Stimulated activated CD4-positive, alpha-beta T cell treated with anti-CD3 and anti-CD28 coated beads, Interleukin-1b, Interleukin-23, amount 100 ng/mL, for 4 hours (primary cell): ENCODE measurements around the gene CDC45.
A peak's percentile ranks its signal among the peaks of the same experiment; 100 is the strongest.

Source experiments
- DNase-seq, 2 donors: peaks; one replicate each; pipeline ENCODE4 v3.0.0-alpha.2; 2020; ENCODE audit warnings: low read depth in 2 of 2

CDC45 gene

DNA sequence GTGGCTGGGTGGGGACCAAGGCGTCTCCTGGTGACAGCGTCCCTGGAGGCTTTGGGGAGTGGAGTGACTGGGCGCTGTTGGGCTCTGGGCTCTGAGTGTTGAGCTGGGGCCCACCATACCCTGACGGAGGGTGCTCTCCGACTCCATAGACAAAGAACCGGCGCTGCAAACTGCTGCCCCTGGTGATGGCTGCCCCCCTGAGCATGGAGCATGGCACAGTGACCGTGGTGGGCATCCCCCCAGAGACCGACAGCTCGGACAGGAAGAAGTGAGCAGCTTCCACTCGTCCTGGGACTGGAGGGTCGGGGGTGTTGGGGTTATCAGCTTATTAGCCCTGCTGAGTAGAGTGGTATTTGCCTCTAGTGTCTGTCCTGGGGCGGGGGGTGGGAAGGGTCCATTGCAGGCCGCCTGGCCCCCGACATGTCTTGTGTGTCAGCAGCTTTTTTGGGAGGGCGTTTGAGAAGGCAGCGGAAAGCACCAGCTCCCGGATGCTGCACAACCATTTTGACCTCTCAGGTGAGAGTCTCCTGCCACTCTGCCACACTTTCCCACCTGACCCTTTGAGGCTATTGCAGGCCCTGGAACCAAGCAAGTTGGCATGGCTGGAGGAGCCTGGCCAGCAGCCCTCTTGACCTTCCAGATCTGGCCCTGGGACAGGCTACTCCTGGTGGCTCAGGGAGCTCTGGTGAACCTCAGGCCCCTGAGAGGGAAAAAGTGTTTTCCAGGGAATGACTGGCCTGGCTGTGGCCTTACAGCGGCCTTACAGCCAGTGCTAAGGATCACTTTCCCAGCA, 36.9 kb downstream of the CDC45 start:
- no peak for DNase-seq

DNA sequence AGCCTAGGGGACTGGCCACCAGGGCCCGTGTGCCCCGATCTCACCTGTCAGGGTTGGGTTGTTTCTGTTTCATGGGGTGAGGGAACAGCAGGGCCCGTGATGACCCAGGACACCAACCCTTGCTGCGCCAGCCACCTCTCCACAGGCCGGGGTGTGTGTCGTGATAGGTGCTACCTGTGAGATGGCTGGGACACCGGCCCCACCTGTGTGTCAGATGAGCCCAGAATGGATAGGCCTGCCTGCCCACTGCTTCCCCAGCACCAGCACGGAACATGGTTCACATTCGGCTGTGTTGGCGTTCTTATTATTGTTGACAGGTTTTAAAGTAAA, 37.4 kb downstream of the CDC45 start:
- DNase-seq, result no peak

DNA sequence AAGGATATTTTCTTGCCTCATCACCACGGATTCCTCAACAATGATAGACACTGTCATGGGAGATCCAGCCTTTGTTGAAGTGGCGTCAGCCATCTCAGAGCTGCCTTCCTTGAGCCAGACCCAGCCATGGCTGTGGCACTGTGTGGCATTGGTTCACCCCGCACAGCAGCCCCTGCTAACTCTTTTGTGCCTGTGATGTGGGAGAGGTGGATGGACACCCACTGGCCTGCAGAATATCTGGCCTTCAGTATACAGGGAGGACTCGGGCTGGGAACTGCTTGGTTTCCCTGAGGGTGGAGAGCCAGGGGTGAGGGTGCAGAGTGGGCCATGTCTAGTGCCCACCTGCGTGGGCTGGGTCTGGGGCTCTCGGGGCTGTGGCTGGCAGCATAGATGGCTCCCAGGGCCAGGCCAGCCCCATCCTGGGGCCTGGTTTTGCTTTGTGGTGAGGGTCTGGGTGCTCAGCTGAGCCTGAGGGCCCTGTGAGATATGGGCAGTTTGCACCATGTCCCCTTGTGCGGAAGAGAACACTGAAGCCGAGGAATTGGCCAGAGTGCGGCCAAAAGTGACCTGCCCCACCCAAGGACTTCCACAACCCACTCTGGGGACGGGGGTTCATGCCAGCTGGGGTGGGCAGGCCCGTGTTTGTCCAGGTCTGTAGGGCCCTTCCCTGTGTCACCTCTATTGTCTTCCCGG, 38.3 kb downstream of the CDC45 start:
- DNase-seq, result no peak

DNA sequence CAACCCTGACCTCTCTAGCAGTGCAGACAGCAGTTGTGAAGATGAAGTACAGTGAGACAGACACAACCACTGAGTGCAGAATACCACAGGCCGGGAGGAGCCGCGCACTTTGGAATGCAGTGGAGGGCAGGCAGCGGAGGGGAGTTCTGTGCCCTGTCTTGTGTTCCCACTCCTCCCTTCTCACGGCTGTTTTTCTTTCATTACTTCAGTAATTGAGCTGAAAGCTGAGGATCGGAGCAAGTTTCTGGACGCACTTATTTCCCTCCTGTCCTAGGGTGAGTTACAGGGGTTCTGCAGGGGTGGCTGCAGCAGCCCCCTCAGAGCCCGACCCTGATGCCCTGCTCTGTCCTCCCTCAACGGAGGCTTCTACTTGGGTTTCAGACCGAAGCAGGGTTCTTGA, 38.9 kb downstream of the CDC45 start:
- DNase-seq, result no peak

DNA sequence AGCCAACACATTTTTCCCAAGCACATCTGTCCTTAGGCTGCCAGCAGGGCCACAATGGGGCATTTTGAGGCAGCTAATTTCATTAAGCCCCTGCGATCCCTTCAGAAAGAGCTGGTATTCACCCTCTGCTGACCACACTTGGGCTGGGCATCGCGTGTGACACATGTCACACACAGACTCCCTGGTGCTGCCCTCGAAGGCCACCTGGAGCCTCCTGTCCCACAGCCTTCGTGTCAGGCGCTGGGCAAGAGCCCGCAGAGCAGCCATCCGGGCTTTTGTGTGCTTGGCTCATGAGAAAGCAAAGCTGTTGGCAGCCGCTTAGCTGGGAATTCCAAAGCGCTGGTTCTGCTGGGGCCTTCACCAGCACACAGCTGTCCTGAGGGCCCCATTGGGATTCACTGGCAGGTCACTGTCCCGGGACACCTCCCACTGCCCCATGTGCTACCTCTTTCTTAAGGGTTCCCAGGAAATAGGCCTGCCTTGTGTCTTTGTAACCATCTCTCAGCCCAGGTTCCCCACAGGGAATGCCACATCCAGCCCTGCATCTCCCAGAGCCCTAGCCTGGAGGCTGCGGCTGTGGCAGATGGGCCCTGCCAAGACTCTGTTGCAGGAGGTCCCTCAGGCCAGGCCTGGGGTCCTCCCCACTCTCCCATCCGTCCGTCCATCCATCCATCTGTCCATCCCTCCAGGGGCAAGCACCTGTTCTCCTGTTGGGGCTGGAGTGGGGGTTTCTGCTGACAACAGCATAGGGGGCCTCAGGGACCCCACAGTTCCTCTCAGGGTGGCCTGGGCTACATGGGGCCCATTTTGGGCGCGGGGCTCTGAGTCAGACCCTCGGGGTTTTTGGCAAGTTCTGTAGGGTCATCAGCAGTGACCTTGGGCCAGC, 39.6 kb downstream of the CDC45 start:
- DNase-seq, result no peak

DNA sequence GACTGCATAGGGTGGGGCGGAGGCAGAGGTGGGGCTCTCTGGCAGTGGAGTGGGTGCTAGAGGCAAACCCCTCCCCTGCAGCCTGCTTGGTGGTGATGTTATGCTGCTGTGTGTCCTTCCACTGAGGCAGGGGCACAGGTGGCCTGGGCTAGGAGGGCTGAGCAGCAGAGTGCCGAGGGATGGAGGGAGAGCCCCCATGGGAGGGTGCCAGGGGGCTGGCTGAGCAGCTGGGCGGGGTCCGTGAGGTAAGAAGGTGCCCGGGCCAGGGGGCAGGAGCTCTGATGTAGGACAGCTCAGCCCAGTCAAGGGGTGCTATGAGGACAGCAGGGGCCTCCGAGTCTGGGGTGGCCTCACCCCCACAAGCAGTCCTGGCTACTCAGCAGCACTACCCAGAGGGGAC, 40.3 kb downstream of the CDC45 start:
- no peak for DNase-seq

DNA sequence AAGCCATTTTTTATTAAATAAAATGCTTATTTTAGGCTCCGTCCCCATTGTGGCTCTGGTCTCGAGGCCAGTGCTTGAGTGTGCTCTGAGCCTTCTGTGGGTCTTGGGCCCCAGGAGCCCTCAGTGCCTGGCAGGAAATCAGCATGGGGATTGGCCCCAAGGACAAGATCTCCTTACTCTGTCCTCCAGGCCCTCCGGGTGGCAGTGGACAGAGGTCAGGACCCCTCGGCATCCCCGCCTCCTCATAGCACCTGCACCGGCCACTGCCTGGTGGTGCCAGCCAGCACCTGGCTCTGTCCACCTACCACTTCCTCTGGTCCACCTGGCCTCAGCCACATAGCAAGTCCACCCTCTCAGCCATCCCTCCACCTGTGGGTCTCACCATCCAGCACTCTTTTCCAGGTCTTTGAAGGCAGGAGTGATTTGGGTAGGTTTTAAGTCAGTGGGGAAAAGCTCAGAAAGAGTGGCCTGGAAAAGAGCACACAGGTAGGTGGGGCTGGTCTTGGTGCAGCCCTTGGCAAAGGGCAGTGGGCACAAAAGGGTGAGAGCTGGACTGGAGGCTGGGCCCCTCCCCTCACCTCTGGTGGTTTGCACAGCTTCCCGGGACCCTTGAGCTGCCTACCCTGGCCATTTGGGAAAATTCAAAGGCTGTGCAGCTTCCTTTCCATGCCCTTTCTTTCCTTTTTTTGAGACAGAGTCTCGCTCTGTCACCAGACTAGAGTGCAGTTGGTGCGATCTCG, 41.0 kb downstream of the CDC45 start:
- no peak for DNase-seq

DNA sequence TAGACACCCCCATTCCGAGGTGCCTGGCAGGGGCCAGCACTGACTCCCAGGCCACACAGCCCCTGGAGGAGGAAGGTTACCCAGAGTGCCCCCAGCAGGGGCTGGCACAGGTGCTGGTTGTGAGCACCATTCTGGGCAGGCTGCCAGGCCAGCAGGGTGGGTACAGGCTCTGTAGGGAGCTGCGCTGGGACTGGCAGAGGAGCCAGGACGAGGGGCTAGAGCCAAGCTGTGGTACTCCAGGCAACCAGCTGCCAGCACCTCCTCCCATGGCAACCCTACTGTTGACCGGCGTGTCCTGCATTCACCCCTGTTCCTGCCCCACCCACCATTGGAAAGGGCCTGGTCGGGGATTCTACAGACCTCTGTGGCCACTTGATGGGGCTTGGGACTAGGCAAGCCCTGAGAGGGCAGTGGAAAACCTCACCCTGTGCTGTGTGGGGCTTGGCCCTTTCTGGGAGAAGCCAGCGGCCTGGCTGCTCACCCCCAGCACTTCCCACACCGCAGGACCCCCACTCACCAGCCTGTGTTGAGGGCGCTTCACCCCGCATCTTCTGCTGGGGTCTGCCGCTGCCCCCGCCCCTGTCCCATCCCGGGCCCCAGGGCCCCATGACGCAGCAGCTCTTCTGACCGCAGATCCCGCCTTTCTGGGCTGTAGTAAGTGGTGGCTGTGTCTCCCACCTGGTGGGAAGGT, 42.6 kb downstream of the CDC45 start:
- DNase-seq, result no peak

DNA sequence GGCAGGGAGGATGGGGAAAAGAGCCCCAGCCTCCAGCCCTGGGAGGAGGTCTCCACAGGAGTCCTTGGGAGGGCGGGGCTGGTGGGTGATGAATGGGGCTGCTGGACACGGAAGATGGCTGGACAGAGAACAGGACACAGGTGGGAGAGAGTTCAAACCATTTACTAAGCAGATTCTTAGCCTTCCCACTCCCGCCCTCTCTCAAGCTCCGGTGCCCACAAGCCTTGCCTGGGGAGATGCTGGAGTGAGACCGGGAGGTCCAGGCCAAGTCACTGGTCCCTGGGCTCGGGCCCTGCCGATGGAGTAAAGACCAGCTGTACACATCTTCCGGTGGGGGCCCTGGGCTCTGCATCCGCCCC, 43.1 kb downstream of the CDC45 start:
- DNase-seq, result no peak

DNA sequence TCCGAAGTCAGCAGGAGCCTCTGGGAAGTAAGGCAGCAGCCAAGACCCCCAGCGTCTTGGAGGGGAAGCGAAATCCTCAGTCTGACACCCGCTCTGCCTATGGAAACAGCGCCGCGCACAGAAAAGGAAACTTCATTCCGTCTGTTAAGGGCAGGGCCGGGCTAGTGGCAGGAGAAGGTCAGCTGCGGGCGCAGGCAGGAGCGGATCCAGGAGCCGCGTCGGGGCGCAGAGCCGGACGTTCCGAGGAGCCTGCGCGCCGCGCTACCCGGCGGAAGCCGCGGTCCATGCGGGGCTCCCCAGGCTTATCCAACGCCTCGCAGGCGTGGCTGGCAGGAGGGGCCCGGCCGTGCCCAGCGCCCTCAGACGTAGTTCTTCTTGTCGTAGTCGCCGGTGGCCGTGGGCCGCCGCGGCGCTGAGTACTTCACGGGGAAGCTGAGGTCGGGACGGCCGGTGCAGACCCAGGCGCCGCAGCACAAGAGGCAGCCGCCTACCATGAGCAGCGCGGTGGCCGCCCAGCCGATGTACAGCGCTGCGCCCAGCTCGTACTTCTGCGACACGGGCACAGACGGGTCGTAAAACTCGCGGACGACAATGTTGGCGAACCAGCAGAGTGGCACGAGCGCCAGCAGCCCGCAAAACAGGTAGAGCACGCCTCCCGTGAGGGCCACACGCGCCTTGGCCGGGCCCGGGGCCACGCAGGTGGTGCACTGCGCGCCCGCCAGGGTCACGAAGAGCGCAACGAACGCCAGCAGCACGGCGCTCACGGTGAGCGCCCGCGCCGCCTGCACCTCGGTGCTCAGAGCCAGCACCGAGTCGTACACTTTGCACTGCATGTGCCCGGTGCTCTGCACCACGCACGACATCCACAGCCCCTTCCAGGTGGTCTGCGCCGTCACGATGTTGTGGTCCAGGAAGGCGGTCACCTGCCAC, 43.8 kb downstream of the CDC45 start:
- DNase-seq, result peak in 1 of 2 donors; percentile 12

DNA sequence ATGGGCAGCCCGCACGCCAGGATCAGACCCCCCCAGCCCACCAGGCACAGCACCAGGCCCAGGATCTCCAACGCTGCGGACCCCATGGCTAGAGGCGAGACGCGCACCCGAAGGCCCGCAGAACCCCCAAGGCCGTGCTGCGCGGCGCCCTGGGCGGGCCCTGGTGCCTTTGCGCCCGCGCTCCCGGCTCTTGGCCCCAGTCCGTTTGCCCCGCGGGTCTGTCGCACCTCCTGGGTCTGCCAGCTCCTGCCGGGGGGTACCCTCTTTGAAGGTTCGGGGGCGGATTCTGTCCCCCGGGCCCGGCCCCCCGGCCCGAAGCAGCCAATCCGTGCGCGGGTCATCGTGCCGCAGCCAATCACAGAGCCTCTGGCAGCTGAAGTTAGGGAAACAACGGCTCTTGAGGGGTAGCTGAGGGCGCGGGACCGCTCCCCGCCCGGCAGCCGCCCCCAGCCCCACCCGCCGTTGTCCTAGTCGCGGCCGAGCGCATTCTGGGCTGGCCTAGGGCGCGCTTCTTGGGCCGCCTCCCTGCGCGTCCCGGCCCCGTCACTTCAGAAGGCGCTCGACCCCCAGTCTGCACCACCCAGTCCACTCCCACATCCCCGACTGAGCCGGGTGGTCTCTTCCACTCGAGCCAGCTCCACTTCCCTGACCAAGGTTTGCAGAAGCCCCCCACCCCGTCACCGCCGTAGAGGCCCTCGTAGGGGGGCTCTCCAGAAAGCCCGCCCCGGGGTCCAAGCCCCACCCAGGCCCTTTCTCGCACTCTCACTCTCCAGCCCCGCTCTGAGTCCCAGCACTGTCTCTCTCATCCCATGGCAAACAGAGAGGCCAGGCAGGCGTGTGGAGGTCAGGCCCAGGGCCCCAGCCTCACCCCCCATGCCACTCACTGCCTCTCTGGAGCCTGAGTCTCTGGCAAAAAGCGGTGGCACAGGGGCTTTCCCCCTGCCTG, 44.7 kb downstream of the CDC45 start, which contains the start of gene CLDN5:
Gene CLDN5, minus strand, starts transcription at position 241 of the 946 bp plus-strand sequence. Its CDS starts 155 bp downstream, at position 86.
- DNase-seq, result peak in 1 of 2 donors; percentile 17

DNA sequence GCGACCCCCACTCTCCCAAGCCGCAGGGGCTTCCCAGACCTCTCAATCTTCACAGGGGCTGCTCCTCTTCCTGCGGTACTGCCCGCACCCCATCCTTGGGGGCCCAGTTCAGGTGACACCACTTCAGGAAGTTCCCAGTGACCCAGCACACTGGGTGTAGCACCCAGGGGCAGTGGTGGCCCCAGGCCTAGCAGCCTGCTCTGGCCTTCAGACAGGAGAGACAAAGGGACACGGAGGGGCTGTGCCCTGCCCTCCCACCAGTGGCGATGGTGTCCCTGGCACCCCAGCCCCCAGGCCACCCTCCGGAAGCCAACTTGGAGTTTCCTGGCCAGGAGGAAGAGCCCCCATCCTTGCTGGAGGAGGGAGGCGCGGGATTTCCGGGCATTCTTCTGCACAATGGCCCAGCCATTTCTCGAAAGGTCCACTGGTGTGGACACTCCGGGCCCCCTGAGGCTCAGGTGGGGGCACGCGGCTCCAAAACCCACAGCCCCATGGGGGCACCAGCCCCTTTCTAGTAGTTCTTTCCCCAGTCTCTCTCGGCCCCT, 45.5 kb downstream of the CDC45 start:
- no peak for DNase-seq

DNA sequence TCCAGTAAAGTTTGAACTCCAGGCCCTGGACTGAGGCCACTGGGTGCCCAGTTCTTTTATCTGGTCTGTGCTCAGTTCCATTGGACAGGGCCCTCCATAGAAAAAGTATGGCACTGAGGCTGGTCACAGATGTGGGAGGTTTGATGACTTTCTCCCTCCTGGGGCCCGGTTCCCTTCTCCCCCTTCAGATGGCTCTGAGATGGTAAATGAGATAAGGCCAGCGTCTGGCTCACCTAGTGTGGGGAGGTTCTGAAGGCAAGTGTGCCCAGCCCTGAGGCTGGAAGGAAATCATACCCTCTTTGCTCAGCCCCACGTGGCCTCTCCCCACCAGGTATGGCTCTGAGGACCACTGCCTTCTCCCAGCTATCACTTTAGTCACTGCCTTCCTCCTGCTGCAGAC, 45.9 kb downstream of the CDC45 start:
- no peak for DNase-seq

DNA sequence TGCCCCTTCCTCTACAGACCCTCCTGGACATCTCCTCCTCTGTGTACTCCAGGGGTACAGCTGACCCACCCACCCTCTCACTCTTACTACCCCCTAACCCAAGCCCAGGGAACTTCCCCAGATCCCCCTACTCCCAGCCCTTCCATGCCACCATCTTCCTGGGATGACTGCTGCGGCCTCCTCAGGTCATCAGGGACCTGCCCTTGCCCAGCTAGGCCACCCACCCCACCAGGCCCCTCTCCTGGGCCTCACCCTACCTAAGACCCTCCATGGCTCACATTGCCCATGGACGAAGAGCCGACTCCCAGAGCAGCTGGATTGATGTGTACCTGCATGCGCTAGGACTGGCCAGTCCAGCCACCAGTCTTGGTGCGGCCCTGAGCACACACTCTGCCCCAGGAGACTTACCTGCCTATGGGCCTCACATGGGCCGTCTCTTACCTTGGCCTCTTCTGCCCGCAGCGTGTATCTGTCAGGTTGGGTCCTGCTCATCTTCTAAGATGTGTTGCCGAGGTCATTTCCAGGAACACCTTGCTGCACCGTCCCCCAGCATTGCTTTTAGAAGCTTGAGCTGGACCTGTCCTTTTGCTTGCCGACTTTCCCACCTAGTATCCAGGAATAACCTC, 46.5 kb downstream of the CDC45 start:
- DNase-seq, result no peak

DNA sequence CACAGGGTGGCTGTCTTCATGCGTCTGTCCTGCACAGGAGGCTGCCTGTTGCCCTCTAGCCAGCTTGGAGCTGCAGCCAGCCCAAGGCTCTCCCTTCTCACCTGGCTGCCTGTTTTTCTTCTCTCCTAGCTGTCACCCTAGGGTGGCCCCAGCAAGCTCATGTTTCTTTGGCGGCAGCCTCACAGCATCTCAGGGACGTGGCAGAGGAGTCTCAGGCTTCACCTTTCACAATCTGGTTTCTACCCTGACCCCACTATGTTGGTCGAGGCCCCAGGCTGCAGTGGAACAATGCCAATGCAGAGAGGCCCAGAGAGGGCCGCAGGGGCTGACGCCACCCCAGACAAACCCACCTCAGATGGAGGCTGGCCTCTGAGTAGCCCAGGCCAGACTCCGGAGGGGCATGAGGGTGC, 47.0 kb downstream of the CDC45 start:
- DNase-seq, result no peak

DNA sequence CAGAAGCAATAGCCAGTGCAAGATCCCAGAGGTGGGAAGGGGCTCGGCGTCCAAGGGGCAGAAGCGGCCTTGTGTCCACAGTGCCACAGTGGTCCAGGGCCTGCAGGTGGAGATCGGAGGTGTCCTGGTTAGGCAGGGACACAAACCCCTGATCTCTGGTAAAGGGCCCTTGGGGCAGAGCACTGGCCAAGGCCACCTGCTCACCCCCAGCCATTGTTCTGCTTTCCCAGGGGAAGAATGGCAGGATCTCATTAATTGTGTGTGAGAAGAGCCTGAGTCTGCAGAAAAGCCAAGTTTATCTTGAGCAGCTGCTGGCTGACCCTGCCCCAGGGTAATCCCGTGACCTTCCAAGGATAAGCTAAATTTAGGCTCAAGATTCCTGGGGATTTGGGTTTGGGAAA, 47.6 kb downstream of the CDC45 start:
- DNase-seq, result no peak

DNA sequence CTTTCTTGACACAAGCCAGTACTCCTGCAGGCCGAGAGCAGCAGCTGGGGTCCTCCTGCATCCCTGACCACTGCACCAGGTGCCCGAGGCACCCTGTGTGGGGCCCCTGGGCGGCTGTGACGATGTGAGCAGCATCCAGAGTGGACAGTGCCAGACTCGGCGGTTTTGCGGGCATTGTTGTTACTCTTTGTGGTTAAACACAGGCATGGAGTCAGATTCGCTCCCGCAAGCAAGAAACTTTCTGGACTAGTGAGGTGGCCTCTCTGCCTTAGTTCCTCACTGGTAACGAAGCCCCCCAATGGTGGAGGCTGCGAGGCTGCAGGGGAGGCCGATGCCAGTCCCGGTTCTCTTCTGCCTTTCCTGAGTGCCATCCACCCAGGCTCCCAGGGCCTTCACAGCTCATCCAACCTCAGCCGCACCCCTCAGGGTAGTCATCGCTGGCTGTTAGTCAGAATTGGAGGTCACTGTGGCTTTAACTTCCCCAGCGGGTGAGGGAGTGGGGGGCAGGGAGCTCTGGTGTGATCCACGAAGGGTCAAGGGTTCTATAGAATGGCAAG, 48.2 kb downstream of the CDC45 start:
- DNase-seq, result no peak

DNA sequence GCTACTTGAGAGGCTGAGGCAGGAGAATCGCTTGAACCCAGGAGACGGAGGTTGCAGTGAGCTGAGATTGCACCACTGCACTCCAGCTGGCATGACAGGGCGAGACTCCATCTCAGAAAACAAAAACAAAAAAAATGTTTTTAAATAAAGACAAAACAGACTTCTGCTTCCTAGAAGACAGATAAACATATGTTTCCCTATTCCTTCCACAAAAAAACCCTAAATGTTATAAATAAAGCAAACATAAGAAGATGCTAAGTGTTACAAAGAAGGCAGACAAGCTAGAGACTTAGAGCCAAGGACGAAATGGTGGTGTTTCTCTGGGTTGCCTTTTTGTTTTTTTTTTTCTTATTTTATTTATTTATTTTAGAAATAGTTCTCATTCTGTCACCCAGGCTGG, 50.1 kb downstream of the CDC45 start:
- no peak for DNase-seq
